PFSK-1 (cell line): Measurements from ENCODE around the gene CTNNA3.

Experiments
- FOXP2 ChIP-seq: optimal IDR thresholded peaks from 2 replicates; pipeline ENCODE3; 2011; ENCODE audit warnings: borderline replicate concordance, control low read depth, inconsistent platforms; ENCODE audit not compliant: insufficient read depth; ENCODE audit errors: extremely low read length, extremely low read depth
- POLR2AphosphoS5 ChIP-seq: IDR thresholded peaks from 2 replicates; pipeline ENCODE4 v1.6.1; 2012; ENCODE audit warnings: low read depth, mild to moderate bottlenecking, control low read depth, low read length, moderate library complexity
- TAF1 ChIP-seq: IDR thresholded peaks from 2 replicates; pipeline ENCODE4 v1.6.1; 2012; ENCODE audit warnings: low read length, control low read depth, borderline replicate concordance; ENCODE audit not compliant: insufficient read depth
- TF ChIP-seq, protein P1 (sequence below), 2 experiments: IDR thresholded peaks; 2 replicates each; pipeline versions ENCODE4 v1.6.1 to v1.8.0; 2011 to 2012; ENCODE audit warnings: low read depth in 2 of 2, low read length in 2 of 2, control low read depth in 1 of 2, inconsistent platforms in 1 of 2, mild to moderate bottlenecking in 1 of 2, moderate library complexity in 1 of 2; ENCODE audit not compliant: insufficient read depth in 1 of 2

DNA sequence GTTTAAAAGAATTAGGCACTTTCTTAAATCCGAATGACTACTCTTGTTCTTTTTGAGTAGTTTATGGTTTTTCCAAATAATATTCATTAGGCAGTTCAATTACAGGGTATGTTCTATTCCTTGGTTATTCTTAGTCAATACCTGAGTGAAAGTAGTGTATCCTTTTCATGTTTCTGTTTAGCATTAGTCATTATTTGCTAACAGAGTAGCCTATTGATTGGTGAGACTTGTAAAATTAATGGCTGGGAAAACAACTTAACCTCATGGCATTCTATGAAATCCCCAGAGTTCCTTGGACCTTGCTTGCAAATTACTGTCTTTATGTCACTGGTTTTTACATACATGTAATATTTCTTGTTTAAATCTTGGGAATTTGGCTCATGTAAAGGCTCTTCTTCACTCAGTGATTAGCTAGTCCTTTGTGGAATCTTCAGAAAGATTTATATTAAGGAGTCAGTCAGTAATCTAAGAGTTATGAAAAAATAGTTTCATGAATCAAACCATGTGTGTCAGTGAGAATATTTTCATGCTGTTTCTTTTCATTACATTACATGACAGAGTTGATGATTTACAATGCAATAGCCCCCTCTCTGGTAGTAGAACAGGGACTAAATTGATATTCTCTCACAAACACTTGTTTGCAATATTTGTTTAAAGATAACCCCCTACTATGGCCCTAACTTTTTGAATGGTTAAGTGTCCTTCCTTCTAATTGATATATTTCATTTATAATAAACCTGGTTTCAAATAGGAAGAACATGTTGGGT lies 851.6 kb downstream of the CTNNA3 start:
- TF ChIP-seq POLR2AphosphoS5 (no peak), TAF1 (no peak), FOXP2 (no peak)
- TF ChIP-seq, protein P1, sequence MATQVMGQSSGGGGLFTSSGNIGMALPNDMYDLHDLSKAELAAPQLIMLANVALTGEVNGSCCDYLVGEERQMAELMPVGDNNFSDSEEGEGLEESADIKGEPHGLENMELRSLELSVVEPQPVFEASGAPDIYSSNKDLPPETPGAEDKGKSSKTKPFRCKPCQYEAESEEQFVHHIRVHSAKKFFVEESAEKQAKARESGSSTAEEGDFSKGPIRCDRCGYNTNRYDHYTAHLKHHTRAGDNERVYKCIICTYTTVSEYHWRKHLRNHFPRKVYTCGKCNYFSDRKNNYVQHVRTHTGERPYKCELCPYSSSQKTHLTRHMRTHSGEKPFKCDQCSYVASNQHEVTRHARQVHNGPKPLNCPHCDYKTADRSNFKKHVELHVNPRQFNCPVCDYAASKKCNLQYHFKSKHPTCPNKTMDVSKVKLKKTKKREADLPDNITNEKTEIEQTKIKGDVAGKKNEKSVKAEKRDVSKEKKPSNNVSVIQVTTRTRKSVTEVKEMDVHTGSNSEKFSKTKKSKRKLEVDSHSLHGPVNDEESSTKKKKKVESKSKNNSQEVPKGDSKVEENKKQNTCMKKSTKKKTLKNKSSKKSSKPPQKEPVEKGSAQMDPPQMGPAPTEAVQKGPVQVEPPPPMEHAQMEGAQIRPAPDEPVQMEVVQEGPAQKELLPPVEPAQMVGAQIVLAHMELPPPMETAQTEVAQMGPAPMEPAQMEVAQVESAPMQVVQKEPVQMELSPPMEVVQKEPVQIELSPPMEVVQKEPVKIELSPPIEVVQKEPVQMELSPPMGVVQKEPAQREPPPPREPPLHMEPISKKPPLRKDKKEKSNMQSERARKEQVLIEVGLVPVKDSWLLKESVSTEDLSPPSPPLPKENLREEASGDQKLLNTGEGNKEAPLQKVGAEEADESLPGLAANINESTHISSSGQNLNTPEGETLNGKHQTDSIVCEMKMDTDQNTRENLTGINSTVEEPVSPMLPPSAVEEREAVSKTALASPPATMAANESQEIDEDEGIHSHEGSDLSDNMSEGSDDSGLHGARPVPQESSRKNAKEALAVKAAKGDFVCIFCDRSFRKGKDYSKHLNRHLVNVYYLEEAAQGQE (IDR thresholded peaks at IDR 0.05; ENCODE audit: insufficient read depth in 1 of 2, low read depth in 2 of 2, low read length in 2 of 2) = no peak
